Fibroblast of the conjunctiva (primary cell): Measurements from ENCODE around the gene SLC17A1.
"Not testable (repeated sequence)": the region's sequence is repeated elsewhere in the genome, so short reads cannot be mapped to it uniquely, and the experiment has no call there.

Source experiments
- DNase-seq: peaks from one replicate; pipeline ENCODE4 v3.0.0-alpha.2; 2010; ENCODE audit warnings: low read depth

SLC17A1 gene

GRCh38 chr6:25756382-25757363 lies 75.2 kb downstream of the SLC17A1 start:
- DNase-seq: no peak

- no peak for DNase-seq
Measured at GRCh38 chr6:25755483-25755882, 76.4 kb downstream of the SLC17A1 start.

DNA sequence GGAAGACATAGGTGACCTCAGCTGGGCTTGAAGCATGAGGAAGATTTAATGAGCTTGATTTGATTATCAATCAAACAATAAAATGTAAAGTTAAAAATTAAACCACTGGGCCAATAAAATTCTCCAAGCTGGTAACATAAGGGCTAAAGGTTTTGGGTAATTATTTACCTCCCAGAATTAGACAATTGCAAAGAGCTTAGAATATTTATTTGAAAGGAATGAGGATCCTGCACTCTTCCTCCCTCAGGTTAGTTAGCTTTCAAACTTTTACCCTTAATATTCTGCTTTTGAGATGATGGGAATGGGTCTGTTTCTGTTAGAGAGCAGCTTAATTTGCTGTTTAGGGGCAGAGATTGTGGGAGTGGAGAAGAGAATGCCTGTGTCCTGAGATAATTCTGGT lies 77.3 kb downstream of the SLC17A1 start, which contains the start of gene SLC17A4:
SLC17A4 (plus strand) TSS at position 208 of the 400 bp plus-strand sequence. CDS start 7,221 bp downstream, outside the sequence.
- DNase-seq: no peak

DNA sequence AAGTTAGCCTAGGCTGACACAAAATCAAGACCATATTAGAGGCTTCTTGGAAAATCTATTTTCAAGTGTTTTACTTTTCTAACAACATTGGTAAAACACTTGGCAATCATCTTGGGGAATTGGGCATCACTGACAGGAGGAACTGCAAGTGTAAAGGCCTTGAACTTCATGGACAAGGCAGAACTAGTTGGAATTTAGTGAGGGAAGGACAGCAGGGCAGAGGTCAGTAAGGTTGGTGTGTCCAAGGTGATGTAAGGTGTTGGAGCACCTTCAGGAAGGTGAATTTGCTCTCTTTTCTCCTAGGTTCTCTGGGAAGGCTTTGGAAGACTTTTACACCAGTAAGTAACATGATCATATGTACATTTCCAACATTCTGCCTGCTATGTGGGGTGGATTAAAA lies 78.8 kb downstream of the SLC17A1 start:
- no peak for DNase-seq

DNA sequence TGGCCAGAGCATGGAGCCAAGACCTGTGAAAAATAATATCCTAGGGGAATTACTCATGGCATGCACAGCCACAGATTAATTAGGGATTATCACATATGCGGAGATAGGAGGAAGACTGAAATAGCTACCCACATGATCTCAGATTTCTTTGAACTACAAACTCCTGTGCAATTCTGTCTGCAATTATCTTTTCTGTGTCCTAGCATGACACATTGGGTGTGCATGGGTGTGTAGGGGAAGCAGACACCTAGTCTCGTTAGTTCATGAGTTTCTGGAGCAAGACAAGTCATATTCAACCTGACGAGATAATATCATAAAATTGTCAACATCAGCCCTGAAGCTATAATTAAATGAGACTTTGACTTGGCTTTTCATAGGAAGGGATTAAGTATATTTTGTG lies 80.9 kb downstream of the SLC17A1 start:
- no peak for DNase-seq

- no peak for DNase-seq
Measured at GRCh38 chr6:25749837-25750236, 82.0 kb downstream of the SLC17A1 start.

DNA sequence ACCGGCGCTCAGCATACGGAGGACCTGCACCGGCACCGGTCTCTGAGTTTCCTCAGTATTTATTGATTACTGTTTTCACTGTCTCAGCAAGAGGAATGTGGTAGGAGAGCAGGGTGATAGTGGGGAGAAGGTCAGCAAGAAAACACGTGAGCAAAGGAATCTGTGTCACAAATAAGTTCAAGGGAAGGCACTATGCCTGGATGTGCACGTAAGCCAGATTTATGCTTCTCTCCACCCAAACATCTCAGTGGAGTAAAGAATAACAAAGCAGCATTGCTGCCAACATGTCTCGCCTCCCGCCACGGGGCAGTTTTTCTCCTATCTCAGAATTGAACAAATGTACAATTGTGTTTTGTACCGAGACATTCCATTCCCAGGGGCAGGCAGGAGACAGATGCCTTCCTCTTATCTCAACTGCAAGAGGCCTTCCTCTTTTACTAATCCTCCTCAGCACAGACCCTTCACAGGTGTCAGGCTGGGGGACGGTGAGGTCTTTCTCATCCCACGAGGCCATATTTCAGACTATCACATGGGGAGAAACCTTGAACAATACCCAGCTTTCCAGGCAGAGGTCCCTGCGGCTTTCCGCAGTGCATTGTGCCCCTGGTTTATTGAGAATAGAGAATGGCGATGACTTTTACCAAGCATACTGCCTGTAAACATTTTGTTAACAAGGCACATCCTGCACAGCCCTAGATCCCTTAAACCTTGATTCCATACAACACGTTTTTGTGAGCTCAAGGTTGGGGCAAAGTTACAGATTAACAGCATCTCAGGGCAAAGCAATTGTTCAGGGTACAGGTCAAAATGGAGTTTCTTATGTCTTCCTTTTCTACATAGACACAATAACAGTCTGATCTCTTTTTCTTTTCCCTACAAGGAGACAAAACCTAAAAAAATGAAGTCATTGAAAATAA lies 83.0 kb downstream of the SLC17A1 start:
- not testable (repeated sequence) for DNase-seq

- no peak for DNase-seq
Measured at GRCh38 chr6:25748049-25748448, 83.8 kb downstream of the SLC17A1 start.

- DNase-seq: no peak
Measured at GRCh38 chr6:25747477-25747876, 84.4 kb downstream of the SLC17A1 start.

DNA sequence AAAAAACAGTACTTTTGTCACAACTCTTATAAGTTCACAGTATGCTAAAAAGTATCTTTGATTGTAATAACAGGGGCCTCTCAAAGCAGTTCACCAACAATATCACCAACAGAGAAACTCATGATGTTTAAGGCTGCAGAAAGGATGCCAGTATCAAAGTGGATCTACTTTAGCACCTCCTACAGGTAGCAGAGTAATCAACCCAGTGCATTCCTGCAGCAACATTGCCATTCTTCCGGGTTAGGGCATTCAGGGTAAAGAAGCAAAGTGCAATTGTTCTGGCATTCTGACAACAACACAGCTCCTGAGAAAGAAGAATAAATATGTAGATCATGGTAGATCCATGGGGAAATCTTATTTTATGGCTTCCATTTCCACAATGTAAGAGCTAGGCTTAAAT lies 84.9 kb downstream of the SLC17A1 start:
- DNase-seq: no peak

DNA sequence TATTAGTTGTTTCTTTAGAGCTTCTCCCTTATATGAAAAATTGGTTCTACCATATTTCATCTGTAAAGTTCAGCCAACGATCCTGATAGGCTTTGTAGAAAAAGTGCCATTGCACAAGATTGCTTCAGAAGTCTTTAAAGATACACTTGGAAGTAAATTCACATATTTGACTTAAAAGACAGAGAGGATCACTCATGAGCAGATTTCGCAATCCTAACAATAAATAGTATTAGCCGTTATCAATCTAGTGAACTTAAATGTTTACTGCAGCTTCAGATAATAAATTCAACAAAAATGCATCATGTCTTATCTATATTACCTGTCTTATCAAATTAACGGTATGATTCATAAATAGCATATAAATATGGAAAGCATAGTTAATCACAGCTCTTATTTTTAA lies 86.0 kb downstream of the SLC17A1 start:
- DNase-seq: no peak

DNA sequence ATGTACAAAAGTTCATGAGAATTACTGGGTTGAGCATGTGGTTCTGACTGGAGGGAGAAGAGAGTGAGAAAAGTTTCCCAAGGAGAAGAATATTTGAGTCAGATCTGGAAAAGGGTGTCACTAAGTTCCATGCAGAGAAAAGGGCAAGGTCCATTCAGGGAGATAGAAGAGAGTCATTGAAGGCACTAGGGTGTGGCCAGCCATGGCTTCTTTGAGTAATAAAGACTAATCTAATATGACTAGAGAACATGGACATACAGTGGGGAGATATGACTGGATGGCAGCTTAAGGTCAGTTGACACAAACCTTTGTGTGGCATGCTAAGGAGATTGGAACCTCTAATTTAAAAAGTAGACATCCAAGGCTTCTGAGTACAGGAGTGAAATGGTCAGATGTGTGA lies 88.0 kb downstream of the SLC17A1 start:
- no peak for DNase-seq

- no peak for DNase-seq
Measured at GRCh38 chr6:25735261-25735660, 96.6 kb downstream of the SLC17A1 start.
